ENCODE data around the gene LNX1.

Gene LNX1

DNA sequence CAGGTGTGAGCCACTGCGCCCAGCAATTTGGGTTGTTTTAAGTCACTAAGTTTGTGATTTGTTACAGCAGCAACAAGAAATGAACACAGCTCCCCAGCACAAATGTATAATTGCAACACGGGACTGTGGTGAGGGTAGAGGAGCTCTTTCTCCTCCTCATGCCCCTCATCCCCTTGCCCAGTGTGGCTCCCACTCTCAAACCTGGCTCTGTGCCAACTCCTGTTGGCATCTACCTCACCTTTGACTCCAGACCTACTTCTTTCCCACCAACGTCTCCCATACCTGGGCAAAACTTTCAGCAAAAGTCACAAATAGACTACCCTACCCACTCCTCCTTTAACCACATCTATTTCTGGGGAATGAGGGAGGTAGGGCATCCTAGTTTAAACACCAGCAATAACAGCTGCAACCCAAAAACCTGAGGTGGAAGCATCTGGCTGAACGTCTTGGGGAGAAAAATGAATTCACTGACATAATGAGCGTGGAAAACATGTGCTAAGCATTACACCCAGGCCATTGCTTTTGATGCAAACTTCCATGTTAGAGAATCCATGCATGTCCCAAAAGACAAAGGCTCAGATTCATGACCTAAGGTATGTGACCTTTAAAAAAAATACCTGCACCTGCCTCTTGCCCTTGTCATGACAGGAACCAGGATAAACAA lies 19.2 kb downstream of the LNX1 start:
- no peaks in the 10 kb centered on the region for H3K36me3 Mint-ChIP-seq (ENCODE audit: low read depth)
- H3K4me3 Mint-ChIP-seq, result no peak overlapping the region
- H3K9me3 Mint-ChIP-seq, result no peaks in the 10 kb centered on the region
- H3K4me1 Mint-ChIP-seq (ENCODE audit: low read depth), result no peaks in the 10 kb centered on the region
- H3K27ac Mint-ChIP-seq, result no peak overlapping the region
- H3K27me3 Mint-ChIP-seq, result no peaks in the 10 kb centered on the region

DNA sequence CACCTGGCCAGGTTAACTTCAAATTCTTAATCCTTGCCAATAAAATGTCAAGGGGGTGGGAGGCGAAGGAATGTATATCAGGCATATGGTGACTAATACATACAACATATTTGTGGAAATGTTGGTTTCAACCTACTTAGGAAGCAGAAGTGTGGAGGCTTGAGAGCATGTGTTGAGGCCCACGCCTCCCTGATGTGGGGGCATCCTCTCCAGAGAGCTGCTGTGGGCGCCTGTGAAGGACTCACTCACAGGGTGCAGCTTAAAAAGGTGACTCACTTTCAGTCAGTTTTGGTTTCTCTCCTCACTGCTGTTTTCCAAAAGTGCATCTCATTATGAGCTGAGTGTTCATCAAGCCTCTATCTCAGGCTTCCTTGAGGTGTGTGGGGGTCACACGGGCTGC lies 27.5 kb downstream of the LNX1 start:
- Mint-ChIP-seq H3K36me3 (ENCODE audit: low read depth) (no peaks in the 10 kb centered on the region), H3K27me3 (peaks cover 3% of the 10 kb centered on the region), H3K9me3 (no peaks in the 10 kb centered on the region), H3K27ac (no peak overlapping the region), H3K4me3 (no peak overlapping the region), H3K4me1 (ENCODE audit: low read depth) (peaks cover 3% of the 10 kb centered on the region)

- H3K36me3 Mint-ChIP-seq (ENCODE audit: low read depth), result no peaks in the 10 kb centered on the region
- H3K4me1 Mint-ChIP-seq (ENCODE audit: low read depth), result peaks cover 3% of the 10 kb centered on the region
- no peak overlapping the region for H3K4me3 Mint-ChIP-seq
- H3K27ac Mint-ChIP-seq, result no peak overlapping the region
- H3K27me3 Mint-ChIP-seq, result peaks cover 3% of the 10 kb centered on the region
- H3K9me3 Mint-ChIP-seq, result no peaks in the 10 kb centered on the region
Observed at GRCh38 chr4:53562409-53562808, 28.9 kb downstream of the LNX1 start.

DNA sequence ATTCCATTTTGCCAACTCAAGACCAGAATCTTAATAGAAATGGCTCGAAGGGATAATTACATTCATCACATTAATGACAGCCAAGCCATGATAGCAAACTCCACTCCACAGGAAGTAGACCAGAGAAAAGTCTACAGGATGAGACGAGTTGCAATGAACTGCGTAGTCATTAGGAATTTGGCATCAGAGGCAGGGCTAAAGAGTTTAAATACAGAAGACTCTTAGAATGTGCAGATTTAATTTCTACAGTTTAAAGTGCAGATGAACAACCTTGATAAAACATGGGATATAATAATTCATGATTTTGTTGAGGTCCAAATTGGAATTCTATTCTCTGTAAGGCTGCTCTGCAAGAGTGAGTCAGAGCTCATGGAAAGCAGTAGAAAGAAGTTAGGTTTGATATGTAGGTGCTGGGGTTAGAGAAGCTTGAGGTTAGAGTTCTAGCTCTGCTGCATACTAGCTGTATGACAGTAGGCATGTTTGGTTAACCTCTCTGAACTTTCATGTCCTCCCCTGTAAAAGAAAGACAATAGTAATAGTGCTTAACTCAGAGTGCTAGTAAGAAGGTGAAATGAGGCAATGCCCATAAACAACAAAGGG lies 32.2 kb downstream of the LNX1 start:
- Mint-ChIP-seq H3K27ac (no peak overlapping the region), H3K4me1 (ENCODE audit: low read depth) (peaks cover under 1% of the 10 kb centered on the region), H3K36me3 (ENCODE audit: low read depth) (no peaks in the 10 kb centered on the region)

DNA sequence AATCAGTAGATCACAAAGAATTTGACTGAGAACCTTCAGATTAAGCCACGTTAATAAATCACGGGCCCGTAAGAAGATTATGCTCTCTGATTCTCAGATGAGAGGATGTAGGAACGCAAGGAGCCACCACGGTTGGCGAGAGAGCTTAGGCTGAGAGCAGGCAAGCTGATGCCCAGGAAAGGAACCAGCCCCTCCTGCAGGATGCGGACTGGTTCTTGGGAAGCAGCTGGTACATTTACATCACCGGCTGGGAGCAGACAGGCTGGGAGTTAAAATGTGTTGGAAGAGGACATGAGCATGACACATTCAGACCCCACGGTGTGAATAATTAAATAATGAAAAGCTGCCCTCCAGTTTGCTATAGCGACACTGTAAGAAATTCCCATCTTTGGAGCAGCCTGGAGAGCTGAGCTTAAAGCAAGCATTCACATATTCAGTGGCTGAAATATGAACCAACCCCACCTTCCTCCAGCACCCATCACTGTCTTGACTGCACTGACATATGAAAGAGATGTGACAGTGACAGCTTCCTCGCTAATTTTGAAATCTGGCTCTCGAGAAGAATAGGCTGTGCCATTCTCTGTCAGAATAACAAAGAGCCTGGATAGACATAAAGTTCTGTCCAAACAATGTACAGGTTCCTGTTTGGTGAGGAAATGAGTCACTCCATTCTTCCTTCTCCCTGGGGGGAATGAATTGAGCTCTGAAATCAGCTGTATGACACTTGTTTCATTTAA lies 33.1 kb downstream of the LNX1 start:
- no peaks in the 10 kb centered on the region for H3K9me3 Mint-ChIP-seq
- no peaks in the 10 kb centered on the region for H3K4me1 Mint-ChIP-seq (ENCODE audit: low read depth)
- no peak overlapping the region for H3K27ac Mint-ChIP-seq
- H3K27me3 Mint-ChIP-seq, result peaks cover 8% of the 10 kb centered on the region
- H3K4me3 Mint-ChIP-seq, result no peak overlapping the region
- H3K36me3 Mint-ChIP-seq (ENCODE audit: low read depth), result no peaks in the 10 kb centered on the region

More for the DNA sequence above, 32.2 kb downstream of the LNX1 start:
- no peaks in the 10 kb centered on the region for H3K9me3 Mint-ChIP-seq
- H3K4me3 Mint-ChIP-seq, result no peak overlapping the region
- peaks cover 8% of the 10 kb centered on the region for H3K27me3 Mint-ChIP-seq

DNA sequence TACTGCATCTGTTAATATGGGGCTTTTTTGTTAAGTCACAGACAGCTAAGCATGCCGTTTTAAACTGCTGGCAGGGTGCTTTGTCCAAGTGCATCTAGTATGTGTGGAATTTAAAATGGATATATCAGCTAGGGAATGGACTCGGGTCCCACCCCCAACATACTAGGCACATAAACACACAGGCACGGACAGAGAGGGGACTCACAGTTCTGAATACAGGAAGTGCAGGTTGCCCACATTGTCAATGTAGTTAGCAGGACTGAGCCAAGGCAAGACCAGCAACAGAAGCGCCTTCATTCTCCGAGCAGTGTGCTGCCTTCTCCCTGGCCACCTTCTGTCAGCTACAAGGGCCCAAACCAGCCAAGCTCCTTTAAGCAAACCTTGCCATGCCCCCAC lies 33.6 kb downstream of the LNX1 start:
- H3K9me3 Mint-ChIP-seq, result no peaks in the 10 kb centered on the region
- H3K36me3 Mint-ChIP-seq (ENCODE audit: low read depth), result no peaks in the 10 kb centered on the region
- H3K4me3 Mint-ChIP-seq, result no peak overlapping the region
- H3K4me1 Mint-ChIP-seq (ENCODE audit: low read depth), result no peaks in the 10 kb centered on the region
- peaks cover 8% of the 10 kb centered on the region for H3K27me3 Mint-ChIP-seq
- no peak overlapping the region for H3K27ac Mint-ChIP-seq

GRCh38 chr4:53556651-53557050 lies 34.6 kb downstream of the LNX1 start:
- H3K36me3 Mint-ChIP-seq (ENCODE audit: low read depth), result no peaks in the 10 kb centered on the region
- no peaks in the 10 kb centered on the region for H3K9me3 Mint-ChIP-seq
- H3K27ac Mint-ChIP-seq, result no peak overlapping the region
- H3K4me3 Mint-ChIP-seq, result no peak overlapping the region
- peaks cover 8% of the 10 kb centered on the region for H3K27me3 Mint-ChIP-seq
- no peaks in the 10 kb centered on the region for H3K4me1 Mint-ChIP-seq (ENCODE audit: low read depth)

DNA sequence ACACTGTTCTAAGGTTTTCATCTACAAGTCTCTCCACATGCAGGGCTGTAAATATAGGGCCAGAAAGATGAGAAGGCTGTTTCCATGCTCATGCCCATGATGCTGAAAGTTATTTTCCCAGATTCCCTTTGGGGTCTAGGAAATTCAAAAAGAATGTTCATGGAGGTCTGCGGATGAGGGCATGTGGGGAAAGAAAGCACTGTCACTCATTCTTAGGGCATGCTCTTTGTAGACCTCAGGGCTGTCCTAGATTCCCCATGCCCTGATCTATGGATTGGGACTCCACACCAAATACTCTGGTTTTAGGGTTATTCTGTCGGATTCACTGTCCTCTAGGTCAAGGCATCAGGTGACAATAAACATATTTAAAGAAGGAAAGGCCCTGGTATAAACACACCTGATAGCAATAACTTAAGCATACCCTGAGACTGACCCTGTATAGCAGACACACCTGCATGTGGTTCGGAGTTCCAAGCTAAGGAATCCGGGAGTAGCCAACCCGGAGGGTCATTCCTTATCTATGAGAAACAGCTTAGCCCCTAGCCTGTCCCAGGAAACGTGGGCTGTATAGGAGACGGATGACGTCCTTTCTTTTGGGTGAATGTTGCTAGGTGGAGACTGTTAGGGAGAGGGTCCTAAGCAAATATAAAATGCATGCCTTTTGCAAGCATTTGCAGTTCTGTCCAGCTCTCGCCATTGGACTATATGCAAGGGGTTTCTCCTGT lies 37.6 kb downstream of the LNX1 start:
- no peaks in the 10 kb centered on the region for H3K36me3 Mint-ChIP-seq (ENCODE audit: low read depth)
- H3K27ac Mint-ChIP-seq, result no peak overlapping the region
- H3K9me3 Mint-ChIP-seq, result peaks cover 5% of the 10 kb centered on the region
- peaks cover 6% of the 10 kb centered on the region for H3K27me3 Mint-ChIP-seq
- no peaks in the 10 kb centered on the region for H3K4me1 Mint-ChIP-seq (ENCODE audit: low read depth)
- no peak overlapping the region for H3K4me3 Mint-ChIP-seq

GRCh38 chr4:53552711-53553110 lies 38.6 kb downstream of the LNX1 start:
- no peak overlapping the region for H3K27ac Mint-ChIP-seq
- no peak overlapping the region for H3K4me3 Mint-ChIP-seq
- peaks cover 9% of the 10 kb centered on the region for H3K27me3 Mint-ChIP-seq

DNA sequence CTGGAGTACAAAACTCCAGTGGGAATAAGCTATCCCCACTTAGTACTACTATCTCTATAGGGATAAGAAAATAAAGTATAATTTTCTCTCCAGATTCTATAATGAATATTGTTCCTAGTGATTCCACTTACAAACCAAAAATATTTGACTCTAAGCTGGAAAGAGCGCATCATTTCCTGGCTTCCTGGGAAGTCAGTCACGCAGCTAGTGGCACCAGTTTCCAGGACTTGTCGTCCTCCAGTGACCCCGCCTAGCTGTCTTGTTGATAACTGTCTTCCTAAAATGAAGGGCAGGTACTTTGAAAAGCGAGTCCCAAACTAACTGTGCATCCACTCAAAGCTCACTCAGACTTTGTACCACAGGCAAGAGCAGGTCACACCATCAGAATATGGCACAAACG lies 39.3 kb downstream of the LNX1 start:
- Mint-ChIP-seq H3K36me3 (ENCODE audit: low read depth) (no peaks in the 10 kb centered on the region), H3K4me1 (ENCODE audit: low read depth) (no peaks in the 10 kb centered on the region), H3K27me3 (peaks cover 9% of the 10 kb centered on the region), H3K27ac (no peak overlapping the region), H3K4me3 (no peak overlapping the region), H3K9me3 (peaks cover 9% of the 10 kb centered on the region)

More at GRCh38 chr4:53552711-53553110, 38.6 kb downstream of the LNX1 start:
- H3K9me3 Mint-ChIP-seq, result peaks cover 9% of the 10 kb centered on the region
- no peaks in the 10 kb centered on the region for H3K4me1 Mint-ChIP-seq (ENCODE audit: low read depth)
- H3K36me3 Mint-ChIP-seq (ENCODE audit: low read depth), result no peaks in the 10 kb centered on the region

DNA sequence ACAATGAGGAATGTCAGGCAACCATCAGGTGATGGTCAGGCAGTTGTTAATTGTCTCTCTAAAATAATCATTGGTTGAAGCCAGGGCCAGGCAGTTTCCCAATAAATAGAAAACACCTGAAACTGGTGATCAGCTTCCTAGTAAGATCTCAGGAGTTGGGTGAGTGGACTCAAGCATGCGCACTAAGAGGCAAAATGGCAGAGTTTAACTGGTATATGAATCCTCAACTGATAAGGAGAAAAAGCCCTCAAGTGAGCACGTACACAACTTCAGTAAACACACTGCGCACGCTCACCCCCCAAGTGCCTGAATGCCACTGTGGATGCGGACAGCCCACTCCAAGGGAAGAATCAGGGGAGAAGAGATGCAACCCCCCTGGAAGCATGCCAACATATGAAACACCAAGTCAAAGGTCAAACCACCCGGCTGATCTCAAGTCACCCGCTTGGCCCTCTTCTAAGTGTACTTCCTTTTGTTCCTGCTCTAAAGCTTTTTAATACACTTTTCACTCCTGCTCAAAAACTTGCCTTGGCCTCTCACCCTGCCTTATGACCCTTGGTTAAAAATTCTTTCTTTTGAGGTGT lies 39.9 kb downstream of the LNX1 start:
- no peaks in the 10 kb centered on the region for H3K36me3 Mint-ChIP-seq (ENCODE audit: low read depth)
- H3K4me3 Mint-ChIP-seq, result no peak overlapping the region
- H3K27ac Mint-ChIP-seq, result no peak overlapping the region
- no peaks in the 10 kb centered on the region for H3K4me1 Mint-ChIP-seq (ENCODE audit: low read depth)
- H3K9me3 Mint-ChIP-seq, result peaks cover 9% of the 10 kb centered on the region
- H3K27me3 Mint-ChIP-seq, result peaks cover 9% of the 10 kb centered on the region

DNA sequence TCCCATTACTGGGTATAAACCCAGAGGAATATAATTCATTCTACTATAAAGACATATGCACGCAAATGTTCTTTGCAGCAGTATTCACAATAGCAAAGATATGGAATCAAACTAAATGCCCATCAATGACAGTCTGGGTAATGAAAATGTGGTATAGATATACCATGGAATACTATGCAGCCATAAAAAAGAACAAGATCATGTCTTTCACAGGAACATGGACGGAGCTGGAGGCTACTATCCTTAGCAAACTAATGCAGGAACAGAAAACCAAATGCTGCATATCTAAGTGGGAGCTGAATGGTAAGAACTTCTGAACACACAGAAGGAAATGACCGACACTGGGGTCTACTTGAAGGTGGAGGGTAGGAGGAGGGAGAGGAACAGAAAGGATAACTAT lies 42.6 kb downstream of the LNX1 start:
- no peak overlapping the region for H3K27ac Mint-ChIP-seq

DNA sequence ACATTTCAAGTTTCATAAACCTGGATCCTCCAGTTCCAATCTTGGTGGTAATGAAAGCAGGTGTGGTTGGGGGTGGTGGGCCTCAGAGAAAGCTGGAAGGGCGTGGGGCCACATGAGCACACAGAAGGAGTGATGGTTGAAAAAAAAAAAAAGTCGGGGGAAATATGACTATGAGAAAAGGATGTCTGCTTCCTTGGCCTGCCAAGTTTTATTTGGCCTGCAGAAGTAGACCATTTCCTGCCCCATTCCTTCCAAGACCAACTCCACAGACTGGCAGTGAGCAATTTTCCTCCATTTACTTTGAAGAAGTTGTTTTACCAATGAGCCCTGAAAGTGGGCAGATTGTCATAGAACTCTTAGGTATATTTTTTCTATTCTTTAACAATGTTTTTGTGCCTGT lies 43.3 kb downstream of the LNX1 start:
- H3K36me3 Mint-ChIP-seq (ENCODE audit: low read depth), result no peaks in the 10 kb centered on the region
- H3K27ac Mint-ChIP-seq, result no peak overlapping the region
- H3K4me1 Mint-ChIP-seq (ENCODE audit: low read depth), result no peaks in the 10 kb centered on the region
- no peak overlapping the region for H3K4me3 Mint-ChIP-seq
- peaks cover 5% of the 10 kb centered on the region for H3K27me3 Mint-ChIP-seq
- H3K9me3 Mint-ChIP-seq, result peaks cover 9% of the 10 kb centered on the region

More for the DNA sequence above, 42.6 kb downstream of the LNX1 start:
- Mint-ChIP-seq H3K9me3 (peaks cover 9% of the 10 kb centered on the region), H3K27me3 (peaks cover 5% of the 10 kb centered on the region), H3K4me1 (ENCODE audit: low read depth) (no peaks in the 10 kb centered on the region), H3K4me3 (no peak overlapping the region), H3K36me3 (ENCODE audit: low read depth) (no peaks in the 10 kb centered on the region)

- no peaks in the 10 kb centered on the region for H3K4me1 Mint-ChIP-seq (ENCODE audit: low read depth)
- H3K4me3 Mint-ChIP-seq, result no peak overlapping the region
- peaks cover 14% of the 10 kb centered on the region for H3K27me3 Mint-ChIP-seq
- no peak overlapping the region for H3K27ac Mint-ChIP-seq
- peaks cover 9% of the 10 kb centered on the region for H3K9me3 Mint-ChIP-seq
- H3K36me3 Mint-ChIP-seq (ENCODE audit: low read depth), result no peaks in the 10 kb centered on the region
Observed at GRCh38 chr4:53545942-53546581, 45.2 kb downstream of the LNX1 start.
